Psoas muscle (tissue), 8 donors: ENCODE results near the gene ERN2. TPM values are rescaled to one million over a fixed set of nuclear protein-coding genes. Genes with fewer than 3 reads are reported as not detected.

Experiments
- ATAC-seq, 4 donors: fragments of 200-7000 bp; cut with Tn5 transposase; one replicate each; pipeline ENCODE4 v1.9.1; 2020; ENCODE audit warnings: moderate library complexity in 3 of 4, mild to moderate bottlenecking in 2 of 4
- DNase-seq, 2 donors: peaks; one replicate each; pipeline ENCODE4 v3.0.0-alpha.2; 2020
- H3K27ac ChIP-seq: fragments of 200-600 bp; one replicate; pipeline ENCODE4 v1.8.0; 2022
- H3K27me3 ChIP-seq, 3 donors: fragments of 200-600 bp in 1 of 3; one replicate each; pipeline versions ENCODE4 v1.6.1 to v1.8.0; 2013 to 2022; ENCODE audit warnings: low read length in 2 of 3, mild to moderate bottlenecking in 2 of 3, moderate library complexity in 1 of 3; ENCODE audit not compliant: insufficient read depth in 3 of 3
- H3K36me3 ChIP-seq, 2 donors: fragments of 200-600 bp in 1 of 2; one replicate each; pipeline versions ENCODE4 v1.6.1 to v1.8.0; 2013 to 2022; ENCODE audit warnings: low read depth in 1 of 2, mild to moderate bottlenecking in 1 of 2, moderate library complexity in 1 of 2; ENCODE audit not compliant: insufficient read depth in 1 of 2
- H3K4me1 ChIP-seq: fragments of 200-600 bp; one replicate; pipeline ENCODE4 v1.8.0; 2022
- H3K4me3 ChIP-seq: fragments of 200-600 bp; one replicate; pipeline ENCODE4 v1.8.0; 2022; ENCODE audit warnings: mild to moderate bottlenecking
- H3K9me3 ChIP-seq: fragments of 200-600 bp; one replicate; pipeline ENCODE4 v1.8.0; 2022
- CTCF ChIP-seq: fragments of 200-600 bp; IDR thresholded peaks from one replicate; pipeline ENCODE4 v1.8.0; 2022; ENCODE audit warnings: antibody characterized with exemption
- whole genome bisulfite sequencing, 3 donors: extraction: QIAGEN DNeasy Blood & Tissue Kit; methylation state at CpG; one replicate each; pipeline versions ENCODE4 v1.1.6 to v1.1.7; 2013; 5-methylcytosine and 5-hydroxymethylcytosine counted together
- intact Hi-C, 2 donors: fragments of 100-400 bp; cut with DNase I; formaldehyde crosslinking; loops; one replicate each; pipeline versions ENCODE4 v1.11.0 to v1.14.2; 2022
- long read RNA-seq, 2 donors: library from polyadenylated mRNA; unstranded; transcript quantifications; one replicate each; pipeline ENCODE4 v2.0.0, GENCODE V29; 2021
- polyA plus RNA-seq, 3 donors: library from polyadenylated mRNA; stranded (reverse); fragments of 200-250 nt; gene quantifications; one replicate each; pipeline ENCODE4 v1.2.3, GENCODE V29; 2013
- total RNA-seq, 4 donors: library from RNA; stranded (reverse); fragmentation: NEBNext Ultra II Directional in 2 of 4; extraction: Animal tissue kit (Norgen Biotek cat#: 25700) in 2 of 4; gene quantifications; one replicate each; pipeline versions ENCODE4 v1.2.1 to v1.2.4, GENCODE V29; 2021 to 2023
- donor health status: healthy with polysubstance abuse.
- donor health status: DM: no; HTN: no; CAD: no; lungs with moderate emphysema.
- donor health status: Bipolar disorder and iron deficiency.
- donor health status: healthy.
- donor health status: DM: yes; HTN: yes; CAD: no.
- donor health status: DM: no; HTN: no; CAD: no.
- donor health status: DM: no; HTN: no; CAD: no.
- donor health status: DM: yes; HTN: yes; CAD: no.

ERN2 gene
- total RNA-seq = under 1 TPM in 1 of 4 donors, not detected in 3; 0.19 TPM
- under 1 TPM in 2 of 3 donors, not detected in 1; 0.03 to 0.08 TPM for polyA plus RNA-seq
- long read RNA-seq, donor 1 = 0 reads
- long read RNA-seq, donor 2 = 0 reads

GRCh38 chr16:23712976-23713375 is at the start of gene ERN2:
Gene ERN2 (minus strand): TSS chr16:23713222. CDS start chr16:23713187, 35 bp downstream.
- no peak for DNase-seq
- intact Hi-C loops = no loop called here
- TF ChIP-seq CTCF = no peak
- H3K27me3 ChIP-seq = peaks cover 0 to 34% (median 13%) of the 10 kb centered on the region in 3 donors
- ATAC-seq = no peak
- no peaks in the 10 kb centered on the region for H3K36me3 ChIP-seq
- no peak within 1 kb of the TSS for H3K4me3 ChIP-seq
- WGBS, 3 donors = 2 to 4% (median 4%) methylated on average over 29 to 37 of the region's 37 CpGs
- no peak within 1 kb of the TSS for H3K27ac ChIP-seq
- H3K4me1 ChIP-seq = no peaks in the 10 kb centered on the region
- H3K9me3 ChIP-seq = peaks cover 8% of the 10 kb centered on the region

GRCh38 chr16:23757937-23758619 is 45.1 kb upstream of the ERN2 start:
- no peaks in the 10 kb centered on the region for H3K36me3 ChIP-seq
- no peaks in the 10 kb centered on the region for H3K4me1 ChIP-seq
- intact Hi-C loops = no loop called here
- DNase-seq (no peak), ATAC-seq (no peak)
- H3K27ac ChIP-seq = no peak overlapping the region
- peaks cover 0 to 49% (median 19%) of the 10 kb centered on the region in 3 donors for H3K27me3 ChIP-seq
- no peak for TF ChIP-seq CTCF
- 79 to 85% (median 80%) methylated on average over 6 of the region's 6 CpGs for WGBS, 3 donors
- no peak overlapping the region for H3K4me3 ChIP-seq
- H3K9me3 ChIP-seq = no peaks in the 10 kb centered on the region

GRCh38 chr16:23757116-23757515 is 44.1 kb upstream of the ERN2 start:
- ATAC-seq (no peak), DNase-seq (no peak)
- H3K4me3 ChIP-seq = no peak overlapping the region
- H3K27ac ChIP-seq = no peak overlapping the region
- no peaks in the 10 kb centered on the region for H3K36me3 ChIP-seq
- WGBS, 3 donors = 78 to 86% (median 80%) methylated on average over 9 of the region's 9 CpGs
- intact Hi-C loops = no loop called here
- no peaks in the 10 kb centered on the region for H3K4me1 ChIP-seq
- no peak for TF ChIP-seq CTCF
- H3K27me3 ChIP-seq = peaks cover 0 to 53% (median 19%) of the 10 kb centered on the region in 3 donors
- no peaks in the 10 kb centered on the region for H3K9me3 ChIP-seq

GRCh38 chr16:23755484-23755809 is 42.4 kb upstream of the ERN2 start:
- 23 to 32% (median 32%) methylated on average over 14 to 15 of the region's 15 CpGs for WGBS, 3 donors
- Histone ChIP-seq H3K27me3 (peaks cover 0 to 53% (median 19%) of the 10 kb centered on the region in 3 donors), H3K9me3 (no peaks in the 10 kb centered on the region), H3K27ac (no peak overlapping the region), H3K4me3 (no peak overlapping the region), H3K4me1 (no peaks in the 10 kb centered on the region), H3K36me3 (no peaks in the 10 kb centered on the region)
- no peak for TF ChIP-seq CTCF
- ATAC-seq (no peak), DNase-seq (no peak)
- intact Hi-C loops = no loop called here
